Activated CD8-positive, alpha-beta memory T cell treated with anti-CD3 and anti-CD28 coated beads, Interleukin-2, amount 50 U/mL, for 48 hours (primary cell): ENCODE measurements around the gene BCO1.
"Not testable (repeated sequence)": the region's sequence is repeated elsewhere in the genome, so short reads cannot be mapped to it uniquely, and the experiment has no call there.

Source experiments
- DNase-seq: peaks from one replicate; pipeline ENCODE4 v3.0.0-alpha.2; 2020

The BCO1 gene

GRCh38 chr16:81238296-81239011 lies at the start of gene BCO1:
Gene BCO1 (plus strand): TSS chr16:81238689. CDS start chr16:81238909, 220 bp downstream.
- DNase-seq: no peak

- no peak for DNase-seq
These were observed 49.3 kb upstream of the BCO1 start for GRCh38 chr16:81189100-81189664.

- DNase-seq: no peak
These were observed 47.8 kb upstream of the BCO1 start for GRCh38 chr16:81190667-81191066.

DNA sequence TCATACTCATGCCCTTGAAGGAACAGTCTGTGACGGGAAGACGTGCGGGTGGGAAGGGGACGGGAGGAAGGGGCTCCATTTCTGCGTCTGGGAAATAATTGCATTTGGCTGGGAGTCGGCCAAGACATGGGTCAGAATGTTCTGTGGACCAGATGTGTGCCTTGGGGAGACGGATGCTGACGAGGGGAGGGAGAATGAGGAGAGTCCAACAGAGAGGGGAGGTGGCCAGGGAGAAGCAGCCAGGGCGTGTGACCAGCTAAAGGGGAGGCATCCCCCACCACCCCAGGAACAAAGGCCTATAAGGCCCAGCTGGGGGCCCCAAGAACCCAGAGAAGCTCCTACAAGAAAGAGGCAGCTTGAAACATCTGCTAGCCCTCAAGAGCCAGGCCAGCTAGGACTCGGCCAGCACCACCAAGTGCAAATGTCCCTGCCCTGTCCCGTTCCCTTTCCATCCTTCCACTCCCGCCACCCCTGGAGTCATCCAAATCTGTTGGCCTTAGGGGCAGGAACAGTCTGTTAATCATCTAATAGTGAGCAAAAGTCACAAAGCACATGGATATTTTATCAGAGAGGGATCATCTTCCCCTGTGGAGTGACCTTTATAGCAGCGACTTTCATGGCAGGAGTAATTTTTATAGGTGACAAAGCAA lies 42.5 kb upstream of the BCO1 start:
- DNase-seq: no peak

- DNase-seq: no peak
These were observed 39.9 kb upstream of the BCO1 start for GRCh38 chr16:81198635-81199034.

DNA sequence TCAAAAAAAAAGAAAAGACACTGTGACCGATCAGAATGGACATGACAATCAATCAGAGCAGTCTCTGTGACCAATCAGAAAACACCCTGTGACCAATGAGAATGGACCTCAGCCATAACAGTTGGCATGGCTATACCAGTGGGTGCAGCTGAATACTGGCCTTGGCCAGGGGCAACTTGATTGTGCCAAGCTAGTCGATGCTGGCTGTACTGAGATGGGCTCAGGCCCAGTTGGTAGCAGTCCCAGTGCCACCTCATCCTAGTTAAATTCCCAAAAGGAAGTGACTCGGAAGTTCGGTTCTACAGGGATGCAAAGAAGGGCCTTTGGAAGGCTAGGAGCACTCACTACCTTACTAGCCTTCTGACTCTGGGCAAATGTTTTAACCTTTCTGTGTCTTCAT lies 37.2 kb upstream of the BCO1 start:
- no peak for DNase-seq

DNA sequence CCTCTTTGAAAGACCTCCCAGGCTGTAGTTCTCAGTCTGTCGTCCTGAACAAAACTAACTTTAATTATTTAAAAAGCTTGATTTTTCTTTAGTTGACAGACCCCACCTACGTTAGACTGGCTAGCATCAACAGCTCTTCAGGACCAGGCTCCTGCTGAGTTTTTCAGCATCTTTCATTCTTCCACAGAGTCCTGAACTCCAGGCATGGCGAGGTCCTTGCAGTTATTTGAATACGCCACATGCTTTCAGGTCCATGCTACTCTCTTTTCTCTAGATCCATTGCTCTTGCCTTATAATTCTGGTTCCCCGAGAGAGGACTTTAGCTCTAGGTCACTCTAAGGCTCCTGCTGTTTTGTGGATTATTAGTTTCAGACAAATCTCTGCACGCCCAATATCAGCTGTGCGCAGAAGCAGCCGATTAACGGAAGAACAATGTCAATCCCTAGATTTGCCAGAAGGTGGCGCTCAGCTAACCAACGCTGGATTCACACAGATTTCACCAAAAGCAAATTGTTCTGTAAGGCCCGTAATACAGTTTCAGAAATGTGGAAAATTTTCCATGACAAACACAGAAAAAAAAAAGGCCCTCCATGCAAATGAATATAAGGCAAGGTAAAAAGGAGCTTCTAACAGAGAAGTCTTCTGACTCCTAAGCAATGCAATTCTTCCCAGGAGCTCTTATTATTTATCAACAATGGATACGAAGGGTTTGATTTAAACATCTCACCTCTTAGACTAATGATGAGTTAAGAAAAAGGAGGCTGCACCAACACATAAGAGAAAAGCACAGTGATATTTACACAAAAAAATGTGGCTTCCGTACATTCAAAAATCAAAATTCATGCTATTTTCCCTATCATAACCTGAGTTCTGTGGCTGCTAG lies 33.5 kb upstream of the BCO1 start:
- peak; percentile 67 for DNase-seq

DNA sequence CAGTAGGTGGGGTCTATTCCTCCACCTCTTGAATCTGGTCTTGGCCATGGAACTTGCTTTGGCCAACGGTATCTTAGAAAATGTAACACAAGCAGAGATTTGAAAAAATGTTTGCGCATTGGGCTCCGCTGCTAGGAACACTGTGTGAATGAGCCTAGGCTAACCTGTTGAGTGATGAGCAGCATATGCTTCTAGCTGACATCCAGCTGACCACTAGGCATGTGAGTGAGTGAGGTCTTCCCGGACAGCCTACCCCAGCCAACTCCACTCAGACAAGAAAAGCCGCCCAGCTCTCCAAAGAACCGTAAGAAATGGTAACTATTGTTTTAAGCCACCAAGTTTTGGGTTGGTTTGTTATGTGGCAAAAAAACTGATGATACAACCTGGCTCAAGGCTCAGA lies 31.4 kb upstream of the BCO1 start:
- no peak for DNase-seq

DNA sequence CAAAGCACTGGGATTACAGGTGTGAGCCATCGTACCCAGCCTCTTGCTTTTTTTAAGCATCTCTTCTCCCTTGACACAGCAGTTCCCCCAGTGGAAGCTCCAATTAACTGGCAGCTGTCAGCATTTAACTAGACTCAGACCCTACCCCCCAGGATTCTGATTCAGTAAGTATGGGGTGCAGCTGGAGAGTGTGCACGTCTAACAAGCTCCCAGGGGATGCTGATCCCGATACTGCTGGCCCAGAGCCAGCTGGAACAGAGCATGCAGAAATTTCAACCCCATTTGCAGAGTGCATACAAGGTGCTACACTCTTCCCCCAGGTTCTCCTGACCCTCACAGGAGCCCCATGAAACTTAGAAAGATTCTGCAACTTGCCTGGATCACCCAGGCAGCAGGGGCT lies 27.7 kb upstream of the BCO1 start:
- no peak for DNase-seq

GRCh38 chr16:81212830-81213465 lies 25.5 kb upstream of the BCO1 start:
- no peak for DNase-seq

DNA sequence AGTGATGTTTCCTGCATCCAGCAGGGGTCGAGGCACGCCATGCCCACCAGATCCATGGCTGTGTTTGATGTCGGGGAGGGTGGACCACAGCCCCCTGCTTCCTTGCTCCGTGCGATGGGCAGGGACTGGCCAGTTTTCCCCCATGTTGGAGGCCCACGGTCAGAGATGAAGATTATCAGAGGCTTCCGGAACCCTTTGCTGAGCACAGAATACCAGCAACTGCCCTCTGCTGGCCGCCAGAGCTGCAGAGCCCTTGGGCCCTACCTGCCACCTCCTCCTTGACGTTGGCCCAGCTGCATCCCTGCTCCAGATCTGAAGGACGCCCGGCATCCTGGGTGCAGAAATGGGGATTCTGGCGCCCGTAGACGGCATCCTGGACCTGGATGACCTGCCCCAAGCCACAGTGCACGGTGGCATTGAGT lies 23.7 kb upstream of the BCO1 start:
- no peak for DNase-seq

DNA sequence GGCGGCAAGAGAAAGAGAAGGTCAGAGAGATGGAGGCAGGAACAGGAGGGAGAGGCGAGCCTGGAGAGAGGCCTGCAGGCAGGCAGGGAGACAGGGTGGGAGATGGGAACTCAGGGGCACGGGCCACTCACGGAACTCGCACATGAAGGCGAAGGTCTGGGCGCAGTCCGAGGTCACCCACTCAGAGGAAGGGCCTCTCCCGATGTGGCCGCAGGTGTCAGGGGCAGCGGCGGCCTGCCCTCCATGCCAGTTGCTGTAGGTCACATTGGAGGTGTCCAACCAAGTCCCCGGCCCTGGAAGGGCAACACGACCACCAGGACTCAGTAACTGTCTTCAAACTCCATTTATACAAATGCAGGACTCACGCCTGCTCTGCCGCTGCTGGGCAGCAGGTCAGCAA lies 22.4 kb upstream of the BCO1 start:
- DNase-seq: no peak

DNA sequence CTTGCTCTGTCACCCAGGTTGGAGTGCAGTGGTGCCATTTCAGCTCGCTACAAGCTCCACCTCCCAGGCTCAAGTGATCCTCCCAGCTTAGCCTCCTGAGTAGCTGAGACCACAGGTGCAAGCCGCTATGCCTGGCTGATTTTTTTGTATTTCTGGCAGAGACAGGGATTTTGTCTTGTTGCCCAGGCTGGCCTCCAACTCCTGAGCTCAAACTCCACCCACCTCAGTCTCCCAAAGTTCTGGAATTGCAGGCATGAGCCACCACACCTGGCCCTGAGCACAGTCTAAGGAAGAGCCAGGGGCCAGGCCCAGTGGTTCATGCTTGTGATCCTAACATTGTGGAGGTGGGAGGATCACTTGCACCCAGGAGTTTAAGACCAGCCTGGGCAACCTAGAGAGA lies 21.8 kb upstream of the BCO1 start:
- no peak for DNase-seq

DNA sequence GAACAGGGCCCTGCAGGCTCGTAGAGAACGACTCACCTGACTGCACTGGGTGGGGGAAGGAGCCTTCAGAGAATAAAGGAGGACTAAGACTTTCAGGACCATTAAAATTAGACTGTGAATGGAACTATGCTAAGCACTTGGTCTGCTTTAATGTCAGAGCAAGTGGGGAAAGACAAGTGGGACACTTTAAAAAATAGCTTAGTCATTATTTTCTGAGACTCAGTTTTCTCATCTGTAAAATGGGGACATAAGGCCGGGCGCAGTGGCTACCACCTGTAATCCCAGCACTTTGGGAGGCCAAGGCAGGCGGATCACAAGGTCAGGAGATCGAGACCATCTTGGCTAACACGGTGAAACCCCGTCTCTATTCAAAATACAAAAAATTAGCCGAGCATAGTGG lies 19.3 kb upstream of the BCO1 start:
- DNase-seq: no peak

DNA sequence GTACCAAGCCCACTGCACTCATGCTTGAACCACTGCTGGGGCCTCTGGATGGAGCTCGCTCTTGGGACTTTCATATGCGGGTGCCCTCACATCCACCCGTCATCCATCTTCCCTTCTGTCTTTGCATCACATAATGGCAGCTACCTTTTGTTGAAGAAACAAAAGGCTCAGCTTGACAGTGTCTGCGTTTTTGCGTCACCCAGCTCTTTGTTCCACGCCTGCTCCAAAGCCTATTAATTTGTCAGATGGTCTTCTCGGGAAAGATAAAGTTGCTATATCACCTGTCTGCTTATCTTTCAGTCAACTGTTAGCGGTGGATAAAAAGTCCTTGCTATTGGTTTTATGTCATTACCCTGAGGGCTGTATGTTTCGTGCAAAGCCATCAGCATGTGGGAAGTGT lies 18.1 kb upstream of the BCO1 start:
- DNase-seq: no peak

DNA sequence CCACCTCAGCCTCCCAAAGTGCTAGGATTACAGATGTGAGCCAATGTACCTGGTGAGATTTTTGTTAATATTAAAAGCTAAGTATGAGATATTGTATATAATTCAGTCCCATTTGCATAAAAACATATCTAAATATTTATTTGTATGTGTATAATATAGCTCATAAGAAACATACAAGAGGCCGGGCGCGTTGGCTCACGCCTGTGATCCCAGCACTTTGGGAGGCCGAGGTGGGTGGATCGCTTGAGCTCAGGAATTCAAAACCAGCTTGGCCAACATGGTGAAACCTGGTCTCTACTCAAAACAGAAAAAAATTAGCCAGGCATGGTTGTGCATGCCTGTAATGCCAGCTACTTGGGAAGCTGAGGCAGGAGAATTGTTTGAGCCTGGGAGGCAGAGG lies 16.8 kb upstream of the BCO1 start:
- DNase-seq: no peak

DNA sequence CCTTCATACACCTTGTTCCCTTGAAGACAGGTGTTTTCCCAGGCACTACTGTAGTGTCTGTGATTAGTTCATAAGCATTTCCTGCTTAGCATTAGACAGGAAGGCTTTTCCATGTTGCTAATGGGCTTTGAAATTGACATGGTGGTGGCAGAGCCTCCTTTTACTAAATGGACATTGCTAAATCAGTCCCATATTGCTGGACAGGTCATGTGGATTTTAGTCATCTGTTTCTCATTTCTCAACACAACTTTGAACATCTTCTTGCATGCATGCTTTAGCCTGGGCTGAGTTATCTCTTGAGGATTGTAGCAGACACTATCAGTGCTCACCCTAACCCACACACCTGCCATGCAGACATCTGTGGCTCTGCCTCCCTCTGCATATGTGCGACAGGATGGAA lies 13.7 kb upstream of the BCO1 start:
- DNase-seq: no peak

DNA sequence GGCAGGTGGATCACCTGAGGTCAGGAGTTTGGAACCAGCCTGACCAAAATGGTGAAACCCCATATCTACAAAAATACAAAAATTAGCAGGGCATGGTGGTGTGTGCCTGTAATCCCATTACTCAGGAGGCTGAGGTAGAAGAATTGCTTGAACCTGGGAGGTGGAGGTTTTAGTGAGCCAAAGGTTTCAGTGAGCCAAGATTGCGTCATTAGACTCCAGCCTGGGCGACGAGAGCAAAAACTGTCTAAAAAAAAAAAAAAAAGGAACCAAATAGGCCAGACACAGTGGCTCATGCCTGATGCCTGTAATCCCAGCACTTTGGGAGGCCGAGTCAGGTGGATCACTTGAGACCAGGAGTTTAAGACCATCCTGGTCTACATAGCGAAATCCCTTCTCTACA lies 12.8 kb upstream of the BCO1 start:
- DNase-seq: not testable (repeated sequence)

DNA sequence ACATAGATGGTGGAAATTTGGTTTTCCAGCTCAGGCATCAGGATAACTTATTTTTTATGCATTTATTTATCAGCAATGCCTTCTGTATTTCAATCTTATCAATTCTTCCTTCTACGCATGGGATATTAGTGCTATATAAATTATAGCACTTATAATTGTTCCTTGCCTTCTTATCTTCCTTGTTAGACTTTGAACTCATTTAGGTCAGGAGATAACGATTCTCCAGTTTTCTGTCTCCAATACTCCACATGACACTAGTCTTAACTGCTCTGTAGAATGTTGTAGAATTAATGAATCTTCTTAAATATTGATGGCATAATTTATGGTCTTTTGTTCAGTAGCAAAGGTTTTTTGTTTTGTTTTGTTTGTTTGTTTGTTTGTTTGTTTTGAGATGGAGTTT lies 10.7 kb upstream of the BCO1 start:
- DNase-seq: no peak

- no peak for DNase-seq
These were observed 8.7 kb upstream of the BCO1 start for GRCh38 chr16:81229811-81230210.

DNA sequence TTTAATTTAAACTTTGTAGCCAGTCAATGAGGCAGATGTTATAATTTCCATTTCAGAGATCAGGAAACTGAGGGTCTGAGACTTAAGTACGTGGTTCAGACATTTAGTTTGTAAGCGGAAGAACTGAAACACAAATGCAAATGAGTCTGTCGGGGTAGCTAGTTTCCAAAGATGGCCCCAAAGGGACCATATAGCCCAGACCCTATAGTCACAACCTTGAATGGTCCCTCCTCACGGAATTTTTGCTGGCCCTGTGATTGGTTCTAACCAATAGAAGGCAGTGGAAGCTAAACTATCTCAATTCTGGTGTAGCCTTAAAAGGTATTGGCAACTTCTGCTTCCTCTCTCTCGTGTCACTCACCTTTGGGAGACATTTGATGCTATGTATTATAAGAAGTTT lies 7.5 kb upstream of the BCO1 start:
- no peak for DNase-seq

- DNase-seq: no peak
These were observed 5.6 kb upstream of the BCO1 start for GRCh38 chr16:81232740-81233367.

DNA sequence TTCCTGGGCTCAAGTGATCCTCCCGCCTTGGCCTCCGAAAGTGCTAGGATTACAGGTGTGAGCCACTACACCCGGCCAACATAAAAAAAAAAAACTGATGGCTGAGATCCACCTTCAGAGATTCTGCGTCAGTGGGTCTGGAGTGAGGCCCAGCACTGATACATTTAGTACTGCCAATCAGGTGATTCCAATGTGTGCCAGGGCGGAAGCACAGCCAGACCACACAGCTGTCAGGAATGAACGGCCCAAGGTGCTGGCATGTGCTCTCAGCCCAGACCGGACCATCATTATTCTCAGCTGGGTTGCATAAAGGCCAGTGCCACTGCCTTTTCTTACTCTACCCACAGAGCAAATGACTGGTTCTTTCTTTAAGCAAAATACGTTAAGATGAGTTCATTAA lies 1.2 kb upstream of the BCO1 start:
- no peak for DNase-seq
